T-helper 2 cell treated with Interferon-gamma antibody and Interleukin-4, amounts not matched to agents 100 ng/mL and 5 ng/mL, for 36 hours (primary cell): Measurements from ENCODE around the gene SEC63. TPM values are rescaled to one million over a fixed set of nuclear protein-coding genes. Genes with fewer than 3 reads are reported as not detected.
"Not testable (repeated sequence)": the region's sequence is repeated elsewhere in the genome, so short reads cannot be mapped to it uniquely, and the experiment has no call there.

Source experiments
- intact Hi-C: fragments of 100-400 bp; cut with micrococcal nuclease; formaldehyde crosslinking; loops from one replicate; pipeline ENCODE4 v1.15.1; 2023
- total RNA-seq: library from RNA; stranded (reverse); gene quantifications from 2 replicates; pipeline ENCODE4 v1.2.3, GENCODE V29; 2022

The SEC63 gene
- total RNA-seq, 1 donor from 2014 or later = 81.1 TPM

DNA sequence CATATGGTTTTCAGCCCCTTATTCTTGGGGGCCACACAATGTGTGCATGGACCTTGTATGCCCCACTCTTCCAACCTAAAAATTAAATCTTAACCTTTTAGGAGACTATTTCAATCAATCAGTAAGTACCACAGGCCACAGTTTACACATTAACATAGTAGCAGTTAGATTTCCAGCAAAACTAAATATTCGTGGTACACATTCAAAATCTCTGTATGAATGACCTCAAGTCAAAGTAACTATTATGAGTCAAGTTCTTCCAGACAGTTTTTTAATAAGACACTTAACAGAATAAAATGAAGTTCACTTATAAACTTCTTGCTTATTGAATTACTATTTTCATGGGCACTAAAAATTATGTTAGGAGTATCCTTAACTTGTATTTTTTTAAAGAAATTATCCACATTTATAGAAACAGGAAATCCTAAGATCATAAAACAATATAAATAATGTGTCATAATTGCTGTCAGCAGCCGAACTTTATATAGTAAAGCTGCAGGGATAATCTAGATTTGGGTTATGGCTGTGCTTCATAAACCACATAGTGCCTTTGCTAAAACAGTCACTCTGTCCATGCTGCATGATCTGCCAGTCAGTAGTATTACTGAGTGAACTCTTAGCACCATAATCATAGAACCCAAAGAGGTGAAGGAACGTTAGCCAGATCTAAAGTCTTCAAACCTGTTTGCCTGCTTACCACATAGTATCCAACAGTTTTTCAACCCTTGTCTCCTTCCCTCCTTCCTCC, 21.7 kb downstream of the SEC63 start:
- intact Hi-C loops = no loop called here

DNA sequence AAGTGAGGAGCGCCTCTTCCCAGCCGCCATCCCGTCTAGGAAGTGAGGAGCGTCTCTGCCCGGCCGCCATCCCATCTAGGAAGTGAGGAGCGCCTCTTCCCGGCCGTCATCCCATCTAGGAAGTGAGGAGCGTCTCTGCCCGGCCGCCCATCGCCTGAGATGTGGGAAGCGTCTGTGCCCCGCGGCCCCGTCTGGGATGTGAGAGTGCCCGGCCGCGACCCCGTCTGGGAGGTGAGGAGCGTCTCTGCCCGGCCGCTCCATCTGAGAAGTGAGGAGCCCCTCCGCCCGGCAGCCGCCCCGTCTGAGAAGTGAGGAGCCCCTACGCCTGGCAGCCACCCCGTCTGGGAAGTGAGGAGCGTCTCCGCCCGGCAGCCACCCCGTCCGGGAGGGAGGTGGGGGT, 23.8 kb downstream of the SEC63 start:
- intact Hi-C loops = not testable (repeated sequence)

DNA sequence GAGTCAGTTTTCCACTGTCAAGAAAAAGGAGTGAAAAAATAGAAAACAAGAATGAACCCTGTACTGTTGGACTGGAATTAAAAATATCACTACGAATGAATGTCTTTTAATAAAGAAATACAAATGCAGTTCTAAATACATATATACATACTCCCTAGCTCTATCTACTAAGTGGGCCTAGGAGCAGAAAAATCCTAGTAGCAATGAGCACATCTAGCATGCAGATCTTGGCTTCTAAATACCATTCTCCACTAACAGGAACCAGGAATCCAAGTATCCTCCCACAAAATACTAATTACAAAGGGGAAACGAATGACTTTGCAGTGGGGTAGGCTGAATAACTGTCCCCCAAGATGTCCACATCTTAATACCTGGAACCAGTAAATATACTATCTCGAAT, 25.4 kb downstream of the SEC63 start:
- intact Hi-C loops = no loop called here

DNA sequence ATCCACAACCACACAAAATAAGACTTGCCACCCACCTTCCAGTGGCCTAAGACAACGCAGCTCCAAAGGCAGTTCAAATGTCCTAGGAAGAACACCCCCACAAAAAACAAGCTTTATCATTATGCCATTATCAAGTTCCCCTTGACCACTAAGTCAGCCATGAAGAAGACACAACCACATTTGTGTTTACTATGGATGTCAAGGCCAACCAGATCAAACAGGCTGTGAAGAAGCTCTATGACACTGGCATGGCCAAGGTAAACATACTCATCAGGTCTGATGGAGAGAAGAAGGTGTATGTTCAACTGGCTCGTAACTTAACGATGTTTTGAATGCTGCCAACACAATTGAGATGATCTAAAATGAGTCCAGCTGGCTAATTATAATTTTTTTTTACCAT, 26.1 kb downstream of the SEC63 start:
- intact Hi-C loops = no loop called here

DNA sequence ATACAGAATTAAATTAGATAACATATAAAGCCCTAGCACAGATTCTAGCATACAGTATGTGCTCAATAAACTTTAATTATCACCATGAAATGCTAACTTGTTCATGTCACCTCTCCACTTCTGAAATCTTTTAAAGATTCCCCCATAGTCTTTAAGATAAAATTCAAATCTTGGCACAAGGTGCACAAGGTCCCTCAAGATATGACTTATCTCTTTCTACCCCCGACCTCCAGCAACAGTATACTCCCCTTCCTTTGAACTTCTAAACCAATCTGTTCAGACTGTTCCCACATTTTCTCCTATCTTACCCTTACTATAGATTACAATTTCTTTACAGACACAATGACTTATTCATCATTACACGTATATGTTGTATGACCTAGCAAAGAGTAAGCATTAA, 29.0 kb downstream of the SEC63 start:
- intact Hi-C loops = no loop called here

DNA sequence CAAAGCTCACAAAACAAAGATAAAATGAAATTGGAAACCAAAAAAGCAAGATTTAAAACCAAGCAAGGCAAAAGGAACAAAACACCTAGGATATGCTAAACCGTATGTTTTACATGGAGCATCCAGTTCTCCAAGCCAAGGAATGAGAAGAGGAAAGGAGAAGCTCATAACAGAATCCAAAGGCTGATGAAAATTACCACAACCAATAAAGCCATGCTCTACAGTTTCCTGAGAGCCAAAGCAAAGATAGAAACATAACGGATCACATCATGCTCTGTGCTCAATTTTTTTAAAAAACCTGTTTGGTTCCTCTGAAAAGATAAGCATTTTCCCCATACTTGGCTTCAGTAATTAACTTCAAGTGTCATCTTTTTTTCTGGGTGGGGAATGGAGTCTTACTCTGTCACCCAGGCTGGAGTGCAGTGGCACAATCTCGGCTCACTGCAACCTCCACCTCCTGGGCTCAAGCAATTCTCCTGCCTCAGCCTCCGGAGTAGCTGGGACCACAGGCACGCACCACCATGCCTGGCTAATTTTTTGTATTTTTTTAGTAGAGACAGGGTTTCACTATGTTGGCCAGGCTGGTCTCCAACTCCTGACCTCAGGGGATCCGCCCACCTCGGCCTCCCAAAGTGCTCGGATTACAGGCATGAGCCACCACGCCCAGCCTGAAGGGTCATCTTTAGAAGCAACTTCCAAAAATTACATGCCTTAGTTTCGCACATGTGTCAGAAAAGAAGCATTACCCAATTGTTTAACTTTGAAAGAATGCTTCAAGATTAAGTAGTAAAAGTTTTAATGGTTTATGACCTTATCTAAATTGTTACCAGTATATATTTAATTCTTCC, 31.1 kb downstream of the SEC63 start:
- intact Hi-C loops = not testable (repeated sequence)

DNA sequence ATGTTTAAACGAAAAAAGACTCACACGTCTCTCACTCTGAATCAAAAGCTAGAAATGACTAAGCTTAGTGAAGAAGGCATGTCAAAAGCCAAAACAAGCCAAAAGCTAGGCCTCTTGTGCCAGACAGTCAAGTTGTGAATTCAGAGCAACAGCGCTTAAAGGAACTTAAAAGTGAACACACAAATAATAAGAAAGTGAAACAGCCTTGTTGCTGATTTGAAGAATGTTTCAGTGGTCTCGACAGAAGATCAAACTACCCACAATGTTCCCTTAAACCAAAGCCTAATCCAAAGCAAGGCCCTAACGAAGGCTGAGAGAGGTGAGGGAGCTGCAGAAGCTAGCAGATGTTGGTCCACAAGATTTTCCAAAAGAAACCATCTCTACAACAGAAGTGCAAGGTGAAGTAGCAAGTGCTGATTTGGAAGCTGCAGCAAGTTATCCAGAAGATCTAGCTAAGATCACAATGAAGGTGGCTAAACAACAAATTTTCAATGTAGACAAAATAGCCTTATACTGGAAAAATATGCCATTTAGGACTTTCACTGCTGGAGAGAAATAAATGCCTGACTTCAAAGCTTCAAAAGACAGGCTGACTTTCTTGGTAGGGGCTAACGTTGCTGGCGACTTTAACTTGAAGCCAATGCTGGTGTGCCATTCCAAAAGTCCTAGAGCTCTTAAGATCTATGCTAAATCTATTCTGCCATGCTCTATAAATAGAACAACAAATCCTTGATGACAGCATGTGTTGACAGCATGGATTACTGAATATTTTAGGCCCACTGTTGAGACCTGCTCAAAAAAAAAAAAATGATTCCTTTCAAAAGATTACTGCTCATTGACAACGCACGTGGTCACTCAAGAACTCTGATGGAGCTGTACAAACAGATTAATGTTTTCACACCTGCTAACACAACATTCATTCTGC, 40.3 kb downstream of the SEC63 start:
- intact Hi-C loops = no loop called here

DNA sequence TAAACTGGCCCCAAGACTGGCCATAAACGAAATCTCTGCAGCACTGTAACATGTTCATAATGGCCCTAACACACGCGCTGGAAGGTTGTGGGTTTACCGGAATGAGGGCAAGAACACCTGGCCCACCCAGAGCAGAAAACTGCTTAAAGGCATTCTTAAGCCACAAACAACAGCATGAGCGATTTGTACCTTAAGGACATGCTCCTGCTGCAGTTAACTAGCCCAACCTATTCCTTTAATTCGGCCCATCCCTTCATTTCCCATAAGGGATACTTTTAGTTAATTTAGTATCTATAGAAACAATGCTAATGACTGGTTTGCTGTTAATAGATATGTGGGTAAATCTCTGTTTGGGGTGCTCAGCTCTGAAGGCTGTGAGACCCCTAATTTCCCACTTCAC, 41.0 kb downstream of the SEC63 start:
- intact Hi-C loops = not testable (repeated sequence)

DNA sequence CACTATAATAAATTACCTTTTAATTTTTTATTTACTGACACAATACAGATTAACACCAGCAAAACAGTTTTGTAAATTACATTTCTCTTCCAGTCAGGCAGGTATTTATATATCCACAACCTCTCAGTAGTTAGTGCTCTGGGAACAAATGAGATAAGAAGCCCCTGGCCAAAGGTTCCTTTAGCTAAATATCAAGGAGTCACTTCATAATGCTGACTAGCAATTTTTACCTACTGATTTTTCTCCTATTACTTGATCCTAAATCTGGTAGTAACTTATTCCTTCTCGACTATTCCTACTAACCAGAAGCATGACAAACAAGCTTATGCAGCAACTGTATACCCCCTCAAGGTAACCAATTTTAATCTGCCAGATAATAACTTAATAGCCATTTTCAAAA, 46.3 kb downstream of the SEC63 start:
- intact Hi-C loops = no loop called here

DNA sequence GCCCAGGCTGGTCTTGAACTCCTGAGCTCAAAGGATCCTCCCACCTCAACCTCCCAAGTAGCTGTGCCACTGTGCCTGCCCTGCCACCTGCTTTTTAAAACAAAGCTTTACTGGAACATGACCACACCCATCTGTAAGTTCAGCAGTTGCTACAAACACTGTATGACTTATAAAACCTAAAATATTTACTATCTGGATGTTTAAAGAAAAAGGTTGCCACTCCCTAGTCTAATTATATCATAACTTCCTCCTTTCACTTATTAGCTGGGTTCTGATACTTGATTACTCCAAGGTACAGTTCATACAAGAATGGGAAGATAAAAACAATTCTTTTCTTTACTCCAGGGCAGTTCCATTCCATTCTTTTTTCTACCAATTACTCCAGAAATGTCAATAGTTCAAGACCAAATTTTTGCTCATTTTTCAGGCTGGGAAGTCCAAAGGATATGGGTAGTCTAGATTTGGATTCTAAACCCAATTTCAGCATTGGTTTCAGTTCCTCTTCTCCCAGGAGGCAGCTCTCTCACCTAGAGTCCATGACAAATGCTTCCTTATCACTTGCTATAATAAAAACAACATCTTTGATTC, 63.1 kb downstream of the SEC63 start:
- intact Hi-C loops = no loop called here

DNA sequence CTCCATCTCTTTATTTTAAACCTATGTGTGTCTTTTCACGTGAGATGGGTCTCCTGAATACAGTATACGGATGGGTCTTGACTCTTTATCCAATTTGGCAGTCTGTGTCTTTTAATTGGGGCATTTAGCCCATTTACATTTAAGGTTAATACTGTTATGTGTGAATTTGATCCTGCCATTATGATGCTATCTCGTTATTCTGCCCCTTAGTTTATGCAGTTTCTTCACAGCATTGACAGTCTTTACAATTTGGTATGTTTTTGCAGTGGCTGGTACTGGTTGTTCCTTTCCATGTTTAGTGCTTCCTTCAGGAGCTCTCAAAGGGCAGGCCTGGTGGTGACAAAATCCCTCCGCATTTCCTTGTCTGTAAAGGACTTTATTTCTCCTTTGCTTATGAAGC, 67.6 kb downstream of the SEC63 start:
- intact Hi-C loops = not testable (repeated sequence)

DNA sequence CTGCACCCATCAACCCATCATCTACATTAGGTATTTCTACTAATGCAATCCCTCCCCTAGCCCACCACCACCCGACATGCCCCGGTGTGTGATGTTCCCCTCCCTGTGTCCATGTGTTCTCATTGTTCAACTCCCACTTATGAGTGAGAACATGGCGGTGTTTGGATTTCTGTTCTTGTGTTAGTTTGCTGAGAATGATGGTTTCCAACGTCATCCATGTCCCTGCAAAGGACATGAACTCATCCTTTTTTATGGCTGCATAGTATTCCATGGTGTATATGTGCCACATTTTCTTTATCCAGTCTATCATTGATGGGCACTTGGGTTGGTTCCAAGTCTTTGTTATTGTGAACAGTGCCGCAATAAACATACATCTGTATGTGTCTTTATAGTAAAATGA, 72.1 kb downstream of the SEC63 start:
- intact Hi-C loops = not testable (repeated sequence)

DNA sequence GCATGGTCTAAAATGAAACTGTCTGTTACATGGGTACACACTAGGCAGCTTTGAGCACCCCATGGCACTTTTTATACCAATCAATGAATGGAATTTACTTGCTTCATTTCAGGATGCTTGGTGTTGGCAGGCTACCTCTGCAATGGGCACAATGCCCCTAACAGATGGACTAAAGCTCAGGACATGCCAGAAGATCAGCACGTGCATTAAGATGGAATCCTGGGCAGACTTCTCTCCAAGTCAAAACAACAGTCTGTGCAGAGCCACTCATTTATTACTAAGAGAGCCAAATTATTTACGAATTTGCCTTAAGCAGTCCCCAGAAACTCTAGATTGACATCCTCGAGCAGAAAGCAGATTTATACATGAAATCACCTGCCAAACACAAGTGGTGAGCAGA, 78.1 kb downstream of the SEC63 start:
- intact Hi-C loops = no loop called here

DNA sequence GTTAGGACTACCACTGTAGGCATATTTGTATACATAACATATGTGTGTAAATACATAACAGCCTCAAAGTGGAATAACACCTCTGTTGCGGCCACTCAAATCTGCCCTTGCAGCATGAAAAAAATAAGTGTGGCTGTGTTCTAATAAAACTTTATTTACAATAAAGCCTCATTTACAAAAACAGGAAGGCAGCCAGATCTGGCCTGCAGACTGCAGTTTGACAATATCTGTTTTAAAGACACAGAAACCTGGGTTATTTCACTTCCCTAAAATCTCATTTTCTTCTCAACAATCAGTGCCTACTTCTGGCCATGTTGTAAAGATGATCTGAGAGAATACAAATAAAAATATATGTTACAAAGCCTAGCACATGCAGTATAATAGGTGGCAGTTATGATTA, 80.0 kb downstream of the SEC63 start:
- intact Hi-C loops = no loop called here

DNA sequence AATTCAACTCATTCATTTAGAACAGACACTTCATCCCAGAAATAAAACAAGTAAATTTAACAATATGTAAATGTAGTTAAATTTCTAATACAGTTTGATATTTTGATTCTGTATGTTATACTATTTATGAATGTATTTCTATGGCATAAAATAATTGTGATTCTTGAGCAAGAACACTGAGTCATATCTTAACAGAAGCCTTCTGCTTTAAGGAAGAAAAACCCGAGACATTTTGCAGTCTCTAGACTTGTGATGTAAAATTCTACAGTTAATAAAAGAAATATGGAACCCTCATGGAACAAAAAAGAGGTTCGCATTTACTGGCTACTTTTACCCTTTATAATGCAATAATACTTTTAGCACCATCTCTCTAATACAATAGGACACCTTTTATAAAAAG, 86.0 kb downstream of the SEC63 start:
- intact Hi-C loops = no loop called here

DNA sequence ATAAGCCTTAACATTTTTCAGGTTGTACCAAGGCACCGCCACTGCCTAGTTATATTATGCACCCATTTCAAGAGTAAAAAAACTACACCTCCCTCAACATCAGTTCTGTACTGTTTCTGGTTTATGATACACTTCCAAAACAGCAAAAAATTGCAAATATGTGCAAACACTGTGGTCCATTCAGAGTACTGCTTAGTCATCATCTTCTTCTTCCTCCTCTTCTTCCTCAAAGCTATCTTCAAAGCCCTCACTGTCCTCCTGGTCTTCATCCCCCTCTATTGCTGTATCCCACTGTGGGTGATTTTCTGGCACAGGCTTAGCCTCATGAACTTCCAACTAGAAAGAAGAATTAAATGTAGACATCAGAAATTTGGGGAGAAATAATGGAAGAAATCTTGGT, 86.5 kb downstream of the SEC63 start:
- intact Hi-C loops = not testable (repeated sequence)

DNA sequence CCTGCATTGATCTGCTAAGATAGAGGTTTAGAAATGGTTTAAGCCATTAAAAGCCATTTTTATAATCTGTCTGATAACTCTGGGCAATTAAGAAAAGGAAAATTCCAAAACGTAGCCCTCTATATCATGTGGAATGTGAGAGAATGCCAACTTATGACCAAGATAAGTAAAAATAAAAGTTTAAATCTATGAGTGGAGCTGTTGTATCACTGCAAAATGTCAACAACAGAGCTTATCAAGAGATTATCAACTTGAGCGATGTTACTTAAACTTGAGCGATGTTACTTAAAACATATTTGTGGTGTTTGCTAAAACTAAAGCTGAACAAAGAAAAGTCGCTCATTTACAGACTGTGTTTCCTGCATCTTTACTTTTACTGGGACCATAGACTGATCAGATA, 87.0 kb downstream of the SEC63 start:
- intact Hi-C loops = no loop called here

DNA sequence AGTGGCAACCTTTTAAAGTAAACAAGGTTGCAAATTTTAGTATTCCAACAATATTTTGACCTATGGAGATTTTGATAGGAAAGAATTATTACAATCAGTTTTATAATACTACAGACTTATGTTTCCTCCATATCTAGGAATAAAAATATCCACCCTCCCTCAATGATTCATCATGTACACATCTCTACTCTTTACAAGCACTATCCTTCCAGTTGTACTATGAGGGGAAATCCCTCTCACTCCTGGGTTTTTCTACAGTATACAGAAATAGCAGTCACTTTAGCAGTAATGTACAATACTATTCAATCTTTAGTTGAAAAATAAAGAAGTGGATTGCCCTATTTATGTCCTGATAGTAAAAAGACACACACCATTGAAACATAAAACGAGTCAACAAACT, 87.6 kb downstream of the SEC63 start:
- intact Hi-C loops = no loop called here

DNA sequence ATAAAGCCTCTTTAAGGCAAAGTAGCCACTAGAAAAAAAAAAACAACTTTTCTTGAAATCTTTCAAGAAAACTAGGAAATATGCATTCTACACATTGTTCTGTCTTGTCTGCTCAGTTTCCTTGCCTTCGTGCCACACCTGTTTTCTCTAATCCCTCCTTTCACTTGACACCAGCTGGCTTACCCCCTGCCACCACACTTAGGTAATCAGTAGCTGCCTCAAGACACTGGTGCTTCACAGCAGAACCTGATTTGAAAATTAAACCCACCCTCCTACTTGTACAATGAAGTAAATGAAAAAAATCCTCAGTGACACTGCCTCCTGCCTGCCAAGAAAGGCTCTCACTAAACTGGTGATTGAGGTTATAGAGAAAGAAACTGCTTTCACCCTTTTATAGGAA, 88.1 kb downstream of the SEC63 start:
- intact Hi-C loops = loop anchor here (10.0 kb wide), 1 partner anchor 185 kb away; no protein-coding TSS in a partner anchor

DNA sequence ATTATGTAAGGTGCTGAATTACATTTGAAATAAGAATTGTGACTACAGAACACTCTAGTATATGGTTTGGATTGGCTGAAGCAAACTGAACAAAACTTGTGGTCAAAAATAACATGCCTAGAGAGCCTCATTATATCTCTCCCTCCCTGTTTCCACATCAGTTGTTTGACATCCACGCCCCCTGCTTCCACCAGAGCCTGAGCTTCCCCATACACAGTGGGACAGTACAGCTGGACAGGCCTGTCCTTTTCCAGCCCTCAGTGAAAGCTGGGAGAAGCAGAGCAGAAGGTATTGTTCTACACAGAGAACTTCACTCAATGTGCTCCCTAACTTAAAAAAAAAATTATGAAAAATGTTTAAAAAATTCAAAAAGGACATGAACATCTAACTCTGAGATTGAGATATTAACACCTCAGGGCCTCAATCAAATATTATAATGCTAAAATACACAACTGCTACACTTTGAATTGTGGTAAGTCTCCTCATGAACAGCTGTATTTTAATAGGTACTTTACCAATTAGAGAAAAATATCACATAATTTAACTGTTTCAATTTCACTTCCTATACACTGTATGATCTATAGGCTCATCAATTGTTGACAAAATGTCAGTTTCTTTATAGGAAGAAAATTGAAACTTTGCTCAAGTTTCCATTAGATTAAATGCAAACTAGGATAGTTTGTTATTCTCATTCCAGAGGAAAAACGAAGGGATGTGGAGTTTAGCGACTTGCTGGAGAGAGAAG, 89.0 kb downstream of the SEC63 start:
- intact Hi-C loops = loop anchor here (10.0 kb wide), 1 partner anchor 186 kb away; no protein-coding TSS in a partner anchor

DNA sequence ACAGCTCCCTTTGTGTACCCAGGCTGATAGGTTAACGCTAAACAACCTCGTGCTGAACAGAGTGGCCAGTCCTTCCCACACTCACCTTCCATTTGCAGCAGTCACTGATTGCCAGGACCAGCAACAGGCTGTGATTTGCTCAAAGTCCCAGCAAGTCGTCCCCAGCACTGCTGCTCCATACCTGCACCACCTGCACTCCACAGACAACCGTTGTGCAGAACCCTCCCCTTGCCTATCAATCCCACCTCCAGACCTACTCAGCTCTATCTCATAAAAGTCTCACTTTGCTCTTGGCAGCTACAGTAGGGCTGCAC, 90.7 kb downstream of the SEC63 start:
- intact Hi-C loops = loop anchor here (1.0 to 10.0 kb wide), 2 partner anchors 188 to 192 kb away; no protein-coding TSS in a partner anchor
